Measurements from ENCODE around the gene COA5. TPM values are rescaled to one million over a fixed set of nuclear protein-coding genes. Genes with fewer than 3 reads are reported as not detected.

COA5 gene
- total and polyA plus RNA-seq, 2 experiments from 2014 or later: 33.3 to 113 TPM

DNA sequence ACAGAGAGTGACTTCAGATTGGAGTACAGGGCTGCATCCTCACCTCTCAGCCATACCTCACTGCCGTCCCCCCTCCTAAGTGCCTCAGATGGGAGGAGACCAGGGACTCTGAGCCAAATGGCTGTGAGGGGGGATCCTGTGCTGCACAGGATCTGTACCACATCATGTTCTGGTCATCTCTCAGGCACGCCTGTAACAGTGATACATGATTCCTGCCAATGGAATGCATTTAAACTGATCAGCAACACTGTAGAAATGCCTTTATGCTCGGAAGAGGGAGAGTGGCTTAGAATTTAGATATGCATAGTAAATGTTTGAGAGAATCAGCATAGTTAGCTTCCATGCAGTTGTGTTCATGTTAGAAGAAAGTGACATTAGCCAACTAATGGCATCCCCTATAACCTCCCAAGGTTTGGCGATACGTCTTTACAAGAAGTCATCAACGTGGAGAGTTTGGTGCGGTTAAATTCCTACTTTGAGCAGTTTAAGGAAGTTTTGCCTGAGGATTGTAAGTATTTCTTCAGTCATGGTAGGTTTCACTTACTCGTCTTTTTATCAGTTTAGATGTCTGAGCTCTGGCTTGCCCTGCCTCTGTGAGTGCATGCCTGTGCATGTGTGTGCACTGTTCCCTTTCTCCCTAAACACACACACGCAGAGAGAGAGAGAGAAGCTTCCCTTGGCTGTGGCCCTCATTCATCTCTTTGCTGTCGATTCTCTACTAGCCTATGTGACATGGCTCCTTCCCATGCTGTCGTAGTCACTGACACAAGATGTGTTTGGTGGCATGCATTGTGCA lies 40.0 kb downstream of the COA5 start:
- Histone ChIP-seq H3K79me2 (replicated peaks; ENCODE audit: insufficient read depth) (no peaks in the 10 kb centered on the region), H3K27ac (ENCODE audit: low read depth) (no peak overlapping the region), H3K4me2 (no peak overlapping the region), H4K20me1 (replicated peaks; ENCODE audit: insufficient read depth) (peaks cover 11% of the 10 kb centered on the region; the same call in 1 of the 2 replicates), H3K4me1 (ENCODE audit: insufficient read depth) (no peaks in the 10 kb centered on the region), H2AFZ (no peak overlapping the region), H3K36me3 (ENCODE audit: insufficient read depth) (peaks cover 7% of the 10 kb centered on the region; the same call in 1 of the 2 replicates), H3K9me2 (ENCODE audit: insufficient read depth) (no peaks in the 10 kb centered on the region), H3K27me3 (ENCODE audit: insufficient read depth) (no peaks in the 10 kb centered on the region), H3F3A (replicated peaks; ENCODE audit: low read depth) (no peaks in the 10 kb centered on the region), H3K4me3 (no peak overlapping the region)
- Mint-ChIP-seq H3K36me3 (ENCODE audit: low read depth) (peaks cover 44% of the 10 kb centered on the region), H3K4me3 (no peak overlapping the region), H3K4me1 (no peaks in the 10 kb centered on the region), H3K27ac (no peak overlapping the region), H3K27me3 (ENCODE audit: insufficient read depth, low read depth, poor library complexity) (peaks cover 7% of the 10 kb centered on the region), H3K9me3 (no peaks in the 10 kb centered on the region)
- no peak for ATAC-seq
- TF ChIP-seq CREB1 (CRISPR knock-in tag; IDR thresholded peaks at IDR 0.05; ENCODE audit: low read depth): no peak
- no peak for TF ChIP-seq JUNB (IDR thresholded peaks at IDR 0.05; ENCODE audit: unreplicated experiment)
- no peak for TF ChIP-seq NANOG (IDR thresholded peaks at IDR 0.05; ENCODE audit: borderline replicate concordance)
- DNase-seq (ENCODE audit: low spot score): no peak

DNA sequence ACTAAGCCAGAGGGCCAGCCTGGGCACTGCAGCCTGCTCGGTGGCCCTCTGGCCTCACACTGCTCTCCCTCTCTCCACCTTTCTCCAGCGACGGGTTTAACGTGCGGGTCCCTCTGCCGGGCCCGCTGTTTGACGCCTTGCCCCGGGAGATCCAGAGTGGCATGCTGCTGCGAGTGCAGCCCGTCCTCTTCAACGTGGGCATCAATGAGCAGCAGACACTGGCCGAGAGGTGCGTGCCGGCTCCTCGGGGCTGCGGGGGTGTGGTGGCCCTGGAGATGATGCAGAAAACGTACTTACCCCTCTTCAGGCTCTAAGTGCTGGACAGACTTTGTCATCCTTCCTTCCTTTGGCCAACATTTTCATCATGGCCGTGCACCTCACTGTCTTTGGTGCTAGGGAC lies 42.4 kb downstream of the COA5 start:
- DNase-seq (ENCODE audit: low spot score) (no peak), ATAC-seq (no peak)
- H3K9me3 Mint-ChIP-seq: no peaks in the 10 kb centered on the region
- H3K4me3 ChIP-seq: no peak overlapping the region
- H3K27ac ChIP-seq (ENCODE audit: low read depth): no peak overlapping the region
- no peaks in the 10 kb centered on the region for H3K4me1 Mint-ChIP-seq
- H3K27ac Mint-ChIP-seq: no peak overlapping the region
- peaks cover 40% of the 10 kb centered on the region for H3K36me3 Mint-ChIP-seq (ENCODE audit: low read depth)
- H2AFZ ChIP-seq: no peak overlapping the region
- no peak overlapping the region for H3K4me3 Mint-ChIP-seq
- H4K20me1 ChIP-seq (replicated peaks; ENCODE audit: insufficient read depth): peaks cover 11% of the 10 kb centered on the region; the same call in 1 of the 2 replicates
- no peaks in the 10 kb centered on the region for H3K27me3 ChIP-seq (ENCODE audit: insufficient read depth)
- no peaks in the 10 kb centered on the region for H3K79me2 ChIP-seq (replicated peaks; ENCODE audit: insufficient read depth)
- no peaks in the 10 kb centered on the region for H3K9me2 ChIP-seq (ENCODE audit: insufficient read depth)
- H3K27me3 Mint-ChIP-seq (ENCODE audit: insufficient read depth, low read depth, poor library complexity): peaks cover 6% of the 10 kb centered on the region
- no peak overlapping the region for H3K4me2 ChIP-seq
- H3K4me1 ChIP-seq (ENCODE audit: insufficient read depth): no peaks in the 10 kb centered on the region
- H3F3A ChIP-seq (replicated peaks; ENCODE audit: low read depth): no peaks in the 10 kb centered on the region
- 0 out of 2 replicates have a peak, but pooled peaks cover 7% of the 10 kb centered on the region for H3K36me3 ChIP-seq (ENCODE audit: insufficient read depth)
- TF ChIP-seq, protein P1, sequence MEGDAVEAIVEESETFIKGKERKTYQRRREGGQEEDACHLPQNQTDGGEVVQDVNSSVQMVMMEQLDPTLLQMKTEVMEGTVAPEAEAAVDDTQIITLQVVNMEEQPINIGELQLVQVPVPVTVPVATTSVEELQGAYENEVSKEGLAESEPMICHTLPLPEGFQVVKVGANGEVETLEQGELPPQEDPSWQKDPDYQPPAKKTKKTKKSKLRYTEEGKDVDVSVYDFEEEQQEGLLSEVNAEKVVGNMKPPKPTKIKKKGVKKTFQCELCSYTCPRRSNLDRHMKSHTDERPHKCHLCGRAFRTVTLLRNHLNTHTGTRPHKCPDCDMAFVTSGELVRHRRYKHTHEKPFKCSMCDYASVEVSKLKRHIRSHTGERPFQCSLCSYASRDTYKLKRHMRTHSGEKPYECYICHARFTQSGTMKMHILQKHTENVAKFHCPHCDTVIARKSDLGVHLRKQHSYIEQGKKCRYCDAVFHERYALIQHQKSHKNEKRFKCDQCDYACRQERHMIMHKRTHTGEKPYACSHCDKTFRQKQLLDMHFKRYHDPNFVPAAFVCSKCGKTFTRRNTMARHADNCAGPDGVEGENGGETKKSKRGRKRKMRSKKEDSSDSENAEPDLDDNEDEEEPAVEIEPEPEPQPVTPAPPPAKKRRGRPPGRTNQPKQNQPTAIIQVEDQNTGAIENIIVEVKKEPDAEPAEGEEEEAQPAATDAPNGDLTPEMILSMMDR (conservative IDR thresholded peaks at IDR 0.05; ENCODE audit: low read depth in 2 of 2): no peak
- no peak for TF ChIP-seq ZNF114 (CRISPR knock-in tag; IDR thresholded peaks at IDR 0.05)
- no peak for TF ChIP-seq STAT1 (IDR thresholded peaks at IDR 0.05; ENCODE audit: unreplicated experiment)
- TF ChIP-seq EZH2 (IDR thresholded peaks at IDR 0.05; ENCODE audit: low read depth, unreplicated experiment): no peak

DNA sequence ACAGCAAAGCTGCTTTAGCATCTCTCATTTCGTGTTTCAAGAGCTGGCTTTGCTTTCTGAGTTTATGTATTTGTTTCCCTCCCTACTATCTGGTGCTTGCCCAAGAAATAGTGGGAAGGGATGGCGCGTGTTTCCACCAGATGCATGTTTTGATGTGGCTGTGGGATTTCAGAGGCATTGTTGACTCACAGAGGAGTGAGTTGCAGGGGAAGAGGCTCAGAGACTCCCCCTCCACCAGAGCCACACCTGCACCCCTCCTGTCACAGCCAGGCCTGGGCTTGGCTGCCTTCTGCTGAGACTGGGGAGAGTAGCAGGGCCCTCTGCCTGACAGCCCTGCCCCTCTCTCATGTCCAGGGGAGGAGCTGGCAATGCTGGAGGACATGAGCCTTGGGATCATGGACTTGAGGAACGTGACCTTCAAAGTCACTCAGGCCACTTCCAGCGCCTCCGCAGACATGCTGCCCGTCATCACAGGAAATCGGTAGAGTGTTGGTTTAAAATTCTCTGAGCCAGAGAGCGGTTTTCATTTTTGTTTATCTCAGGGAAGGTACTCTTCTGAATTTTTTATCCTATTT lies 42.9 kb downstream of the COA5 start:
- Histone ChIP-seq H3K79me2 (replicated peaks; ENCODE audit: insufficient read depth) (no peaks in the 10 kb centered on the region), H3K27me3 (ENCODE audit: insufficient read depth) (no peaks in the 10 kb centered on the region), H3K4me2 (no peak overlapping the region), H3K27ac (ENCODE audit: low read depth) (no peak overlapping the region), H3K36me3 (ENCODE audit: insufficient read depth) (0 out of 2 replicates have a peak, but pooled peaks cover 7% of the 10 kb centered on the region), H3K9me2 (ENCODE audit: insufficient read depth) (no peaks in the 10 kb centered on the region), H3K4me3 (no peak overlapping the region), H3F3A (replicated peaks; ENCODE audit: low read depth) (no peaks in the 10 kb centered on the region), H2AFZ (no peak overlapping the region), H3K4me1 (ENCODE audit: insufficient read depth) (no peaks in the 10 kb centered on the region), H4K20me1 (replicated peaks; ENCODE audit: insufficient read depth) (peaks cover 11% of the 10 kb centered on the region; the same call in 1 of the 2 replicates)
- H3K27ac Mint-ChIP-seq: no peak overlapping the region
- no peak overlapping the region for H3K4me3 Mint-ChIP-seq
- peaks cover 6% of the 10 kb centered on the region for H3K27me3 Mint-ChIP-seq (ENCODE audit: insufficient read depth, low read depth, poor library complexity)
- H3K9me3 Mint-ChIP-seq: no peaks in the 10 kb centered on the region
- peaks cover 39% of the 10 kb centered on the region for H3K36me3 Mint-ChIP-seq (ENCODE audit: low read depth)
- no peak for ATAC-seq
- no peak for DNase-seq (ENCODE audit: low spot score)
- no peaks in the 10 kb centered on the region for H3K4me1 Mint-ChIP-seq
- TF ChIP-seq, protein P2, sequence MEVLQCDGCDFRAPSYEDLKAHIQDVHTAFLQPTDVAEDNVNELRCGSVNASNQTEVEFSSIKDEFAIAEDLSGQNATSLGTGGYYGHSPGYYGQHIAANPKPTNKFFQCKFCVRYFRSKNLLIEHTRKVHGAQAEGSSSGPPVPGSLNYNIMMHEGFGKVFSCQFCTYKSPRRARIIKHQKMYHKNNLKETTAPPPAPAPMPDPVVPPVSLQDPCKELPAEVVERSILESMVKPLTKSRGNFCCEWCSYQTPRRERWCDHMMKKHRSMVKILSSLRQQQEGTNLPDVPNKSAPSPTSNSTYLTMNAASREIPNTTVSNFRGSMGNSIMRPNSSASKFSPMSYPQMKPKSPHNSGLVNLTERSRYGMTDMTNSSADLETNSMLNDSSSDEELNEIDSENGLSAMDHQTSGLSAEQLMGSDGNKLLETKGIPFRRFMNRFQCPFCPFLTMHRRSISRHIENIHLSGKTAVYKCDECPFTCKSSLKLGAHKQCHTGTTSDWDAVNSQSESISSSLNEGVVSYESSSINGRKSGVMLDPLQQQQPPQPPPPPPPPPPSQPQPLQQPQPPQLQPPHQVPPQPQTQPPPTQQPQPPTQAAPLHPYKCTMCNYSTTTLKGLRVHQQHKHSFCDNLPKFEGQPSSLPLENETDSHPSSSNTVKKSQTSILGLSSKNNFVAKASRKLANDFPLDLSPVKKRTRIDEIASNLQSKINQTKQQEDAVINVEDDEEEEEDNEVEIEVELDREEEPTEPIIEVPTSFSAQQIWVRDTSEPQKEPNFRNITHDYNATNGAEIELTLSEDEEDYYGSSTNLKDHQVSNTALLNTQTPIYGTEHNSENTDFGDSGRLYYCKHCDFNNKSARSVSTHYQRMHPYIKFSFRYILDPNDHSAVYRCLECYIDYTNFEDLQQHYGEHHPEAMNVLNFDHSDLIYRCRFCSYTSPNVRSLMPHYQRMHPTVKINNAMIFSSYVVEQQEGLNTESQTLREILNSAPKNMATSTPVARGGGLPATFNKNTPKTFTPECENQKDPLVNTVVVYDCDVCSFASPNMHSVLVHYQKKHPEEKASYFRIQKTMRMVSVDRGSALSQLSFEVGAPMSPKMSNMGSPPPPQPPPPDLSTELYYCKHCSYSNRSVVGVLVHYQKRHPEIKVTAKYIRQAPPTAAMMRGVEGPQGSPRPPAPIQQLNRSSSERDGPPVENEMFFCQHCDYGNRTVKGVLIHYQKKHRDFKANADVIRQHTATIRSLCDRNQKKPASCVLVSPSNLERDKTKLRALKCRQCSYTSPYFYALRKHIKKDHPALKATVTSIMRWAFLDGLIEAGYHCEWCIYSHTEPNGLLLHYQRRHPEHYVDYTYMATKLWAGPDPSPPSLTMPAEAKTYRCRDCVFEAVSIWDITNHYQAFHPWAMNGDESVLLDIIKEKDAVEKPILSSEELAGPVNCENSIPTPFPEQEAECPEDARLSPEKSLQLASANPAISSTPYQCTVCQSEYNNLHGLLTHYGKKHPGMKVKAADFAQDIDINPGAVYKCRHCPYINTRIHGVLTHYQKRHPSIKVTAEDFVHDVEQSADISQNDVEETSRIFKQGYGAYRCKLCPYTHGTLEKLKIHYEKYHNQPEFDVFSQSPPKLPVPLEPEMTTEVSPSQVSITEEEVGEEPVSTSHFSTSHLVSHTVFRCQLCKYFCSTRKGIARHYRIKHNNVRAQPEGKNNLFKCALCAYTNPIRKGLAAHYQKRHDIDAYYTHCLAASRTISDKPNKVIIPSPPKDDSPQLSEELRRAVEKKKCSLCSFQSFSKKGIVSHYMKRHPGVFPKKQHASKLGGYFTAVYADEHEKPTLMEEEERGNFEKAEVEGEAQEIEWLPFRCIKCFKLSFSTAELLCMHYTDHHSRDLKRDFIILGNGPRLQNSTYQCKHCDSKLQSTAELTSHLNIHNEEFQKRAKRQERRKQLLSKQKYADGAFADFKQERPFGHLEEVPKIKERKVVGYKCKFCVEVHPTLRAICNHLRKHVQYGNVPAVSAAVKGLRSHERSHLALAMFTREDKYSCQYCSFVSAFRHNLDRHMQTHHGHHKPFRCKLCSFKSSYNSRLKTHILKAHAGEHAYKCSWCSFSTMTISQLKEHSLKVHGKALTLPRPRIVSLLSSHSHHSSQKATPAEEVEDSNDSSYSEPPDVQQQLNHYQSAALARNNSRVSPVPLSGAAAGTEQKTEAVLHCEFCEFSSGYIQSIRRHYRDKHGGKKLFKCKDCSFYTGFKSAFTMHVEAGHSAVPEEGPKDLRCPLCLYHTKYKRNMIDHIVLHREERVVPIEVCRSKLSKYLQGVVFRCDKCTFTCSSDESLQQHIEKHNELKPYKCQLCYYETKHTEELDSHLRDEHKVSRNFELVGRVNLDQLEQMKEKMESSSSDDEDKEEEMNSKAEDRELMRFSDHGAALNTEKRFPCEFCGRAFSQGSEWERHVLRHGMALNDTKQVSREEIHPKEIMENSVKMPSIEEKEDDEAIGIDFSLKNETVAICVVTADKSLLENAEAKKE (CRISPR knock-in tag; IDR thresholded peaks at IDR 0.05): no peak
